HG03378 (cell line): ENCODE data around the gene GOLGA6A.

ENCODE experiments used
- ATAC-seq: cut with Tn5 transposase; IDR thresholded peaks from one replicate; pipeline ENCODE4 v1.9.1; 2021; ENCODE audit warnings: mild to moderate bottlenecking, moderate library complexity; ENCODE audit not compliant: unreplicated experiment

The GOLGA6A gene

GRCh38 chr15:74037171-74038117 is 44.9 kb downstream of the GOLGA6A start:
- ATAC-seq = no peak

GRCh38 chr15:74036271-74037170 is 45.8 kb downstream of the GOLGA6A start:
- no peak for ATAC-seq

- ATAC-seq = no peak
Observed at GRCh38 chr15:74035121-74036017, 47.0 kb downstream of the GOLGA6A start.

GRCh38 chr15:74034206-74034755 is 48.1 kb downstream of the GOLGA6A start:
- no peak for ATAC-seq

GRCh38 chr15:74032606-74033561 is 49.5 kb downstream of the GOLGA6A start:
- no peak for ATAC-seq

- no peak for ATAC-seq
Observed at GRCh38 chr15:74032046-74032445, 50.3 kb downstream of the GOLGA6A start.

- ATAC-seq = no peak
Observed at GRCh38 chr15:74028646-74029045, 53.7 kb downstream of the GOLGA6A start.

- no peak for ATAC-seq
Observed at GRCh38 chr15:74027688-74028087, 54.7 kb downstream of the GOLGA6A start.

- no peak for ATAC-seq
Observed at GRCh38 chr15:74025436-74025835, 56.9 kb downstream of the GOLGA6A start.

GRCh38 chr15:74024687-74025086 is 57.7 kb downstream of the GOLGA6A start:
- ATAC-seq = no peak

- no peak for ATAC-seq
Observed at GRCh38 chr15:74022706-74023470, 59.5 kb downstream of the GOLGA6A start.
